Loucy (cell line): ENCODE data around the gene PDCD2.
"Not testable (repeated sequence)": the region's sequence is repeated elsewhere in the genome, so short reads cannot be mapped to it uniquely, and the experiment has no call there.

Source experiments
- H2AFZ ChIP-seq: fragments of 200-600 bp; sonication (generic); 2 replicates; pipeline ENCODE4 v1.6.0; 2016; ENCODE audit warnings: antibody characterized with exemption, mild to moderate bottlenecking, low read length, moderate library complexity
- H3F3A ChIP-seq: fragments of 200-600 bp; 2 replicates; pipeline ENCODE4 v1.6.0; 2016; ENCODE audit warnings: antibody characterized with exemption, low read depth, mild to moderate bottlenecking
- H3K27me3 ChIP-seq: fragments of 200-600 bp; sonication (generic); 2 replicates; pipeline ENCODE4 v1.6.1; 2014; ENCODE audit warnings: low read length, mild to moderate bottlenecking; ENCODE audit not compliant: insufficient read depth, poor library complexity, severe bottlenecking
- H3K36me3 ChIP-seq: fragments of 200-600 bp; sonication (generic); 2 replicates; pipeline ENCODE4 v1.6.1; 2016; ENCODE audit warnings: low read length; ENCODE audit not compliant: insufficient read depth
- H3K4me1 ChIP-seq: fragments of 200-600 bp; sonication (generic); 2 replicates; pipeline ENCODE4 v1.5.1; 2014; ENCODE audit warnings: low read length, mild to moderate bottlenecking; ENCODE audit not compliant: insufficient read depth, poor library complexity, severe bottlenecking
- H3K4me2 ChIP-seq: fragments of 200-600 bp; sonication (generic); 2 replicates; pipeline ENCODE4 v1.6.0; 2014; ENCODE audit warnings: antibody characterized with exemption, low read length, low read depth, mild to moderate bottlenecking; ENCODE audit not compliant: poor library complexity, severe bottlenecking
- H3K4me3 ChIP-seq: fragments of 200-600 bp; sonication (generic); 2 replicates; pipeline ENCODE4 v1.5.1; 2014; ENCODE audit warnings: low read length, mild to moderate bottlenecking, mixed read lengths; ENCODE audit not compliant: poor library complexity, severe bottlenecking
- H3K79me2 ChIP-seq: fragments of 200-600 bp; sonication (generic); 2 replicates; pipeline ENCODE4 v1.6.1; 2014; ENCODE audit warnings: low read length; ENCODE audit not compliant: insufficient read depth
- H3K9ac ChIP-seq: fragments of 200-600 bp; sonication (generic); 2 replicates; pipeline ENCODE4 v1.6.0; 2014; ENCODE audit warnings: mild to moderate bottlenecking, low read depth, low read length, moderate library complexity; ENCODE audit not compliant: poor library complexity, severe bottlenecking
- H3K9me2 ChIP-seq: fragments of 200-600 bp; sonication (generic); replicated peaks from 2 replicates; pipeline ENCODE4 v1.6.1; 2016; ENCODE audit warnings: low read depth, low read length, mixed read lengths
- H3K9me3 ChIP-seq: fragments of 200-600 bp; sonication (generic); 2 replicates; pipeline ENCODE4 v1.6.1; 2014; ENCODE audit warnings: mild to moderate bottlenecking, antibody characterized with exemption, low read length, low read depth; ENCODE audit not compliant: insufficient read depth
- H4K20me1 ChIP-seq: fragments of 200-600 bp; sonication (generic); 2 replicates; pipeline ENCODE4 v1.6.0; 2014; ENCODE audit warnings: antibody characterized with exemption, low read length, mild to moderate bottlenecking; ENCODE audit not compliant: insufficient read depth, poor library complexity, severe bottlenecking
- EZH2phosphoT487 ChIP-seq: fragments of 200-600 bp; IDR thresholded peaks from 2 replicates; pipeline ENCODE4 v1.6.1; 2018; ENCODE audit warnings: antibody characterized with exemption, mild to moderate bottlenecking, moderate library complexity, borderline replicate concordance
- TF ChIP-seq, protein P1 (sequence below): fragments of 200-600 bp; sonication (generic); conservative IDR thresholded peaks from 2 replicates; pipeline ENCODE4 v1.5.1; 2014; ENCODE audit warnings: mild to moderate bottlenecking, antibody characterized with exemption, low read length

PDCD2 gene

DNA sequence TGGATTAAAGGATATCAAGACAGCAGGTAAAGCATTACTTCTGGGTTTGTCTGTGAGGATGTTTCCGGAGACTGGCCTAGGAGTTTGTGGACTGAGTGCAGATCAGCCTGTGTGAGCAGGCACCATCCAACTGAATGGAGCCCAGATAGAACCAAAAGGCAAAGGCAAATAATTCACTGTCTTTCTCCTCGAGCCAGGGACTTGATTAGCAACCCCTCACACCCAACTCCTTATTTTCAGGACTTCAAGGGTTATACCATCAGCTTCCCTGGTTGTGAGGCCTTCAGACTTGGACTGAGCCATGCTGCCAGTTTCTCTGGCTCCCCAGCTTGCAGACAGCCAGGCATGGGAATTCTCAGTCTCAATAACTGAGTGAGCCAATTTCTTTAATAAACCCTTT, 50.6 kb downstream of the PDCD2 start:
- TF ChIP-seq, protein P1, sequence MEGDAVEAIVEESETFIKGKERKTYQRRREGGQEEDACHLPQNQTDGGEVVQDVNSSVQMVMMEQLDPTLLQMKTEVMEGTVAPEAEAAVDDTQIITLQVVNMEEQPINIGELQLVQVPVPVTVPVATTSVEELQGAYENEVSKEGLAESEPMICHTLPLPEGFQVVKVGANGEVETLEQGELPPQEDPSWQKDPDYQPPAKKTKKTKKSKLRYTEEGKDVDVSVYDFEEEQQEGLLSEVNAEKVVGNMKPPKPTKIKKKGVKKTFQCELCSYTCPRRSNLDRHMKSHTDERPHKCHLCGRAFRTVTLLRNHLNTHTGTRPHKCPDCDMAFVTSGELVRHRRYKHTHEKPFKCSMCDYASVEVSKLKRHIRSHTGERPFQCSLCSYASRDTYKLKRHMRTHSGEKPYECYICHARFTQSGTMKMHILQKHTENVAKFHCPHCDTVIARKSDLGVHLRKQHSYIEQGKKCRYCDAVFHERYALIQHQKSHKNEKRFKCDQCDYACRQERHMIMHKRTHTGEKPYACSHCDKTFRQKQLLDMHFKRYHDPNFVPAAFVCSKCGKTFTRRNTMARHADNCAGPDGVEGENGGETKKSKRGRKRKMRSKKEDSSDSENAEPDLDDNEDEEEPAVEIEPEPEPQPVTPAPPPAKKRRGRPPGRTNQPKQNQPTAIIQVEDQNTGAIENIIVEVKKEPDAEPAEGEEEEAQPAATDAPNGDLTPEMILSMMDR = no peak
- no peak for TF ChIP-seq EZH2phosphoT487
- no peaks in the 10 kb centered on the region for H3F3A ChIP-seq

DNA sequence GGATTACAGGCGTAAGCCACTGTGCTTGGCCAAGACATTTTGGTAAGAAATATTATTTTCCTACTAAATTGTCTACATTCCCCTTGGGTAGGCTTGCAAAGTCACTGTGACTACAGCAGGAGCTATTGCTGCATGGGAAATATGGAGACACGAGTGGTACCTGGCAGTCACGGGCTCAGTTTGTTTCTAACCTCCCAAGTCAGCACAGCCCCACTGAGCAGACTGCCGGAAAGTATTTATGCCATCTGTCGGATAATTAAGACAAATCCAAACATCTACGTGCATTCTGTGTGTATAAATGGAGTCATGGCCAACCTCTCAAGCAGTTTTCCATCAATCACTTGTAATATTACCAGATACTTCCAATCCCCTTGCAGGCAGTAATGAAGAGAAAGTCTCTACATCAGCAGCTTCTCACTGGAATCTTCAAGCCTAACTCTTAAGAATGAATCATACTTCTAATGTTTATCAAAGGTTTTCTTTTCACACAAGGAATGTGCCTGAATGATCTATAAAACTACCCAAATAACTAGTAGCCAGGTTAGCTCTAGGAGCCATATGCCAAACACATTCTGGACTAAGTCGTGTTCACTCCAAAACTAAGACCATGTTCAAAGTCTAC, 51.5 kb downstream of the PDCD2 start:
- Histone ChIP-seq H3K36me3 (peaks cover 49% of the 10 kb centered on the region), H4K20me1 (no peaks in the 10 kb centered on the region), H3K9ac (no peak overlapping the region), H3K9me2 (no peaks in the 10 kb centered on the region), H3K27me3 (no peaks in the 10 kb centered on the region), H3F3A (no peaks in the 10 kb centered on the region), H3K79me2 (no peaks in the 10 kb centered on the region), H3K4me2 (no peak overlapping the region), H3K4me3 (no peak overlapping the region), H3K4me1 (no peaks in the 10 kb centered on the region), H2AFZ (no peak overlapping the region), H3K9me3 (no peaks in the 10 kb centered on the region)
- TF ChIP-seq, protein P1 = no peak

More for the DNA sequence above, 50.6 kb downstream of the PDCD2 start:
- Histone ChIP-seq H2AFZ (no peak overlapping the region), H3K36me3 (peaks cover 57% of the 10 kb centered on the region), H4K20me1 (peaks cover 3% of the 10 kb centered on the region), H3K79me2 (no peaks in the 10 kb centered on the region), H3K9ac (no peak overlapping the region), H3K9me3 (no peaks in the 10 kb centered on the region), H3K9me2 (no peaks in the 10 kb centered on the region), H3K4me3 (no peak overlapping the region), H3K4me1 (no peaks in the 10 kb centered on the region), H3K27me3 (no peaks in the 10 kb centered on the region), H3K4me2 (no peak overlapping the region)

DNA sequence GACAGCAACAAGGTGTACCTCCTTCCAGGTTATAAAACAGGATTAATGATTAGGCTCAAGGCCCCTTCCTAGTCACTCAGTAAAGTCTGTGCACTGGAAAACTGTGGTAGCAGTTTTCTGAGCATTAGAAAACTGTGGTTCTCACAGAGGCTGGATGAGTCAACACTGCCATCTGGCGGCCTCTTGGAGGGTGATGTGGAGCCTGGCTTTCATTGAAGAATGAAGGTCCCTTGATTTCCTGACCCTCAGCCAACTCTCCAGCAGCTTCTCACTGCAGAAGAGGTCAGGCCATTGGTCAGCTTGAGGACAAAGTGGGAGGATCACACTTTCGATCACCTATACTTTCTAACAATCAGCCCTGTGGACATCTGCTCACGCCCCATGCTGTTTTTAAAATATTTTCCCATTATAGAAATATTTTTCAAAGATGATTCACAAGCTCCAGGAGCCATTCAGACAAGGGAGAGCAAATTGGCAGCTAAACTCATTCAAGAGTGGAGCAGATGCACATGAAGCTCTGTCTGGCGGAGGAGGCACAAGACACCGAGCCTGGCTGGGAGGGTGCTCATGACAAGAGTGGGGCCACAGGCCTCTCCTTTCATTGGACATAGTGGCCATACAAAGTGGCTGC, 54.5 kb downstream of the PDCD2 start:
- no peak for TF ChIP-seq EZH2phosphoT487
- TF ChIP-seq, protein P1 = peak; percentile 93
- Histone ChIP-seq H3K9ac (no peak overlapping the region), H2AFZ (no peak overlapping the region), H3K36me3 (peaks cover 19% of the 10 kb centered on the region; the same call in 1 of the 2 replicates), H3K9me2 (no peaks in the 10 kb centered on the region), H3K4me3 (no peak overlapping the region), H4K20me1 (no peaks in the 10 kb centered on the region), H3K4me1 (peaks cover under 1% of the 10 kb centered on the region), H3K27me3 (no peaks in the 10 kb centered on the region), H3F3A (no peaks in the 10 kb centered on the region), H3K9me3 (no peaks in the 10 kb centered on the region), H3K4me2 (no peak overlapping the region), H3K79me2 (no peaks in the 10 kb centered on the region)

DNA sequence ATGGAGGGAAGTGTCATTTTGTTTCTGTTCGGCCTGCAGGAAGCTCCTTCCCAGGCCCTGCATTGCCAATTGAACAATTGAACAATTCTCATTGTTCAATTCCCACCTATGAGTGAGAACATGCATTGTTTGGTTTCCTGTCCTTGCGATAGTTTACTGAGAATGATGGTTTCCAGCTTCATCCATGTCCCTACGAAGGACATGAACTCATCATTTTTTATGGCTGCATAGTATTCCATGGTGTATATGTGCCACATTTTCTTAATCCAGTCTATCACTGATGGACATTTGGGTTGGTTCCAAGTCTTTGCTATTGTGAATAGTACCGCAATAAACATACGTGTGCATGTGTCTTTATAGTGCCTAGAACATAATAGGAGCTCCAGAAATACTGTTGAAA, 56.4 kb downstream of the PDCD2 start:
- H3K9ac ChIP-seq, H2AFZ ChIP-seq, H3K9me3 ChIP-seq, H3K4me2 ChIP-seq, H3K79me2 ChIP-seq, H3K9me2 ChIP-seq, H3F3A ChIP-seq, H3K27me3 ChIP-seq, H3K4me3 ChIP-seq, H3K36me3 ChIP-seq, H4K20me1 ChIP-seq: not testable (repeated sequence)
- peaks cover 20% of the 10 kb centered on the region for H3K4me1 ChIP-seq
